GM23338 (cell line): Measurements from ENCODE around the gene TIMP3. TPM values are rescaled to one million over a fixed set of nuclear protein-coding genes. Genes with fewer than 3 reads are reported as not detected.

Experiments
- ATAC-seq: fragments of 200-7000 bp; cut with Tn5 transposase; 3 replicates; pipeline ENCODE4 v1.9.1; 2020
- DNase-seq: peaks from one replicate; pipeline ENCODE4 v3.0.0-alpha.2; 2015; ENCODE audit warnings: low spot score
- H2AFZ ChIP-seq: fragments of 200-600 bp; sonication (generic); 2 replicates; pipeline ENCODE4 v1.8.0; 2016; ENCODE audit warnings: antibody characterized with exemption, mild to moderate bottlenecking, moderate library complexity
- H3F3A ChIP-seq: fragments of 200-600 bp; sonication (generic); replicated peaks from 2 replicates; pipeline ENCODE4 v1.8.0; 2017; ENCODE audit warnings: antibody characterized with exemption, mixed run types, low read depth
- H3K27ac ChIP-seq: fragments of 200-600 bp; sonication (generic); 2 replicates; pipeline ENCODE4 v1.6.1; 2016; ENCODE audit warnings: low read depth
- H3K27me3 ChIP-seq: fragments of 200-600 bp; sonication (generic); 2 replicates; pipeline ENCODE4 v1.8.0; 2016; ENCODE audit warnings: mild to moderate bottlenecking, mixed run types, moderate library complexity; ENCODE audit not compliant: insufficient read depth
- H3K36me3 ChIP-seq: fragments of 200-600 bp; sonication (generic); 2 replicates; pipeline ENCODE4 v1.8.0; 2016; ENCODE audit warnings: mild to moderate bottlenecking; ENCODE audit not compliant: insufficient read depth
- H3K4me1 ChIP-seq: fragments of 200-600 bp; sonication (generic); 2 replicates; pipeline ENCODE4 v1.8.0; 2016; ENCODE audit warnings: mild to moderate bottlenecking, moderate library complexity; ENCODE audit not compliant: insufficient read depth
- H3K4me2 ChIP-seq: fragments of 200-600 bp; sonication (generic); 2 replicates; pipeline ENCODE4 v1.7.1; 2017; ENCODE audit warnings: mixed run types
- H3K4me3 ChIP-seq: fragments of 200-600 bp; sonication (generic); 2 replicates; pipeline ENCODE4 v1.6.1; 2016; ENCODE audit warnings: mixed run types
- H3K79me2 ChIP-seq: fragments of 200-600 bp; sonication (generic); replicated peaks from 2 replicates; pipeline ENCODE4 v1.8.0; 2017; ENCODE audit warnings: mild to moderate bottlenecking; ENCODE audit not compliant: insufficient read depth
- H3K9me2 ChIP-seq: fragments of 200-600 bp; sonication (generic); 2 replicates; pipeline ENCODE4 v1.8.0; 2017; ENCODE audit not compliant: insufficient read depth
- H4K20me1 ChIP-seq: fragments of 200-600 bp; sonication (generic); replicated peaks from 2 replicates; pipeline ENCODE4 v1.8.0; 2017; ENCODE audit warnings: mild to moderate bottlenecking; ENCODE audit not compliant: insufficient read depth
- H3K27ac Mint-ChIP-seq: 2 replicates; pipeline ENCODE4 v1.8.0; 2020; ENCODE audit warnings: inconsistent platforms, mild to moderate bottlenecking, moderate library complexity, mixed read lengths
- H3K27me3 Mint-ChIP-seq: 3 replicates; pipeline ENCODE4 v1.8.0; 2022; ENCODE audit warnings: low read depth, mild to moderate bottlenecking, moderate library complexity, mixed read lengths, inconsistent platforms; ENCODE audit not compliant: insufficient read depth, poor library complexity
- H3K36me3 Mint-ChIP-seq: 3 replicates; pipeline ENCODE4 v1.8.0; 2021; ENCODE audit warnings: low read depth, mild to moderate bottlenecking, inconsistent platforms, moderate library complexity, mixed read lengths
- H3K4me1 Mint-ChIP-seq: 3 replicates; pipeline ENCODE4 v1.8.0; 2020; ENCODE audit warnings: mild to moderate bottlenecking, inconsistent platforms, mixed read lengths
- H3K4me3 Mint-ChIP-seq: 3 replicates; pipeline ENCODE4 v1.8.0; 2021; ENCODE audit warnings: moderate library complexity, mild to moderate bottlenecking, inconsistent platforms, mixed read lengths
- H3K9me3 Mint-ChIP-seq: 3 replicates; pipeline ENCODE4 v1.8.0; 2020; ENCODE audit warnings: moderate library complexity, mild to moderate bottlenecking, inconsistent platforms, mixed read lengths
- CREB1 ChIP-seq: fragments of 250-450 bp; sonication (Bioruptor Pico); IDR thresholded peaks from 2 replicates; pipeline ENCODE4 v1.5.0; 2020; ENCODE audit warnings: low read depth, mild to moderate bottlenecking, moderate library complexity
- EZH2 ChIP-seq: fragments of 200-600 bp; sonication (generic); IDR thresholded peaks from one replicate; pipeline ENCODE4 v1.8.0; 2017; ENCODE audit warnings: antibody characterized with exemption, mild to moderate bottlenecking, low read depth; ENCODE audit not compliant: unreplicated experiment
- EZH2phosphoT487 ChIP-seq: fragments of 200-600 bp; sonication (generic); IDR thresholded peaks from one replicate; pipeline ENCODE4 v1.8.1; 2018; ENCODE audit warnings: antibody characterized with exemption; ENCODE audit not compliant: unreplicated experiment
- JUNB ChIP-seq: IDR thresholded peaks from one replicate; pipeline ENCODE4 v1.6.1; 2016; ENCODE audit warnings: antibody characterized with exemption; ENCODE audit not compliant: unreplicated experiment
- NANOG ChIP-seq: IDR thresholded peaks from 2 replicates; pipeline ENCODE4 v1.6.1; 2016; ENCODE audit warnings: antibody characterized with exemption, borderline replicate concordance
- POLR2AphosphoS5 ChIP-seq: IDR thresholded peaks from 2 replicates; pipeline ENCODE4 v1.6.1; 2016; ENCODE audit warnings: antibody characterized with exemption, low read depth
- STAT1 ChIP-seq: IDR thresholded peaks from one replicate; pipeline ENCODE4 v1.6.1; 2016; ENCODE audit warnings: antibody characterized with exemption; ENCODE audit not compliant: unreplicated experiment
- ZNF114 ChIP-seq: fragments of 250-450 bp; sonication (Bioruptor Pico); IDR thresholded peaks from 2 replicates; pipeline ENCODE4 v1.5.0; 2020; ENCODE audit warnings: mild to moderate bottlenecking, moderate library complexity
- ZNF331 ChIP-seq: fragments of 250-450 bp; sonication (Bioruptor Pico); IDR thresholded peaks from 2 replicates; pipeline ENCODE4 v1.5.0; 2020; ENCODE audit warnings: low read depth, mild to moderate bottlenecking, moderate library complexity
- polyA plus RNA-seq: library from polyadenylated mRNA; unstranded; fragments of >200 nt; fragmentation: Nextera tagmentation; extraction: Ambion mirVana; gene quantifications from 2 replicates; pipeline ENCODE4 v1.2.1, GENCODE V29; 2016
- total RNA-seq: library from RNA; depleted of rRNA; stranded (reverse); fragments of >200 nt; shearing (Covaris generic); gene quantifications from 2 replicates; pipeline ENCODE4 v1.2.3, GENCODE V29; 2014
- TF ChIP-seq, protein P1 (sequence below): IDR thresholded peaks from 2 replicates; pipeline ENCODE4 v1.6.1; 2016; ENCODE audit warnings: antibody characterized with exemption
- TF ChIP-seq, protein P2 (sequence below): fragments of 250-450 bp; sonication (Bioruptor Pico); IDR thresholded peaks from 2 replicates; pipeline ENCODE4 v1.5.0; 2020; ENCODE audit warnings: mild to moderate bottlenecking, moderate library complexity
- TF ChIP-seq, protein P3 (sequence below), 2 experiments: fragments of 200-600 bp in 1 of 2; sonication (generic) in 1 of 2; conservative IDR thresholded peaks; 2 replicates each; pipeline versions ENCODE4 v1.5.1 to v1.6.1; 2016 to 2017; ENCODE audit warnings: antibody characterized with exemption in 2 of 2, low read depth in 2 of 2, mild to moderate bottlenecking in 2 of 2, moderate library complexity in 1 of 2
- TF ChIP-seq, protein P4 (sequence below): IDR thresholded peaks from one replicate; pipeline ENCODE4 v1.6.1; 2018; ENCODE audit warnings: antibody characterized with exemption; ENCODE audit not compliant: unreplicated experiment

Gene TIMP3
- total and polyA plus RNA-seq, 2 experiments from 2014 or later: 1.4 to 4.3 TPM

DNA sequence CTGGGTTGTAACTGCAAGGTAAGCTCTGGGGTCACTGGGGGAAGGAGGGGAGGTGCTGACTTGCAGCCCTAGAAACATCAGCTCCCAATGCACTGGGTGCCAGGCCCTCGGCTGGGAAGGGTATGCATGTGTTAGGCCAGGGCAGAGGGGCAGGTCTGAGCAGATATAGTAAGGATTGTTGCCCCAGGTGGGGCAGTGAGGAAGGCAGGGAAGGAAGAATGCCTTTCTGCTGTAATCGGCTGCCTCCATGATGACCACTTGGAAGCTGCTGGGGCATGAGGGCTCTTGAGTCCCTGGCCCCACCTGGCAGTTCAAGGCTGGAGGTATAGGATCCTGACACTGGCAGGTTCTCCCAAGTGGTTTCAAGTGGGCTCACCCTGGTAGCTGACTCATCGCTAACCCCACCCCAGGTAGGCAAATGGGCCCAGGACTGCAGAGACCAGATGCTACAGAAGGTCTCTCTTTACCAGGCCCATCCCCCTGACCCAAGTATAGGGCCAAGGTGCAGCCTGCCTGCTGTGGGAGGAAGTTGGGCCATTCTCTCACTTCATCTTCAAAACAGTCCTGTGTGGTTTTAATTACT lies 56.7 kb downstream of the TIMP3 start:
- Histone ChIP-seq H3K4me1 (no peaks in the 10 kb centered on the region), H3K79me2 (no peaks in the 10 kb centered on the region), H3K9me2 (no peaks in the 10 kb centered on the region), H3F3A (no peaks in the 10 kb centered on the region), H2AFZ (no peak overlapping the region), H3K4me3 (no peak overlapping the region), H3K4me2 (no peak overlapping the region), H3K27me3 (no peaks in the 10 kb centered on the region), H3K36me3 (peaks cover 6% of the 10 kb centered on the region; the same call in 1 of the 2 replicates), H4K20me1 (peaks cover 17% of the 10 kb centered on the region), H3K27ac (no peak overlapping the region)
- Mint-ChIP-seq H3K4me3 (no peak overlapping the region), H3K36me3 (peaks cover 15% of the 10 kb centered on the region; the same call in 2 of the 3 replicates), H3K4me1 (peaks cover 3% of the 10 kb centered on the region; the same call in 1 of the 3 replicates), H3K9me3 (no peaks in the 10 kb centered on the region), H3K27me3 (no peaks in the 10 kb centered on the region), H3K27ac (no peak overlapping the region)
- no peak for TF ChIP-seq EZH2phosphoT487
- TF ChIP-seq JUNB: no peak
- TF ChIP-seq NANOG: no peak
- TF ChIP-seq STAT1: no peak
- TF ChIP-seq, protein P1, sequence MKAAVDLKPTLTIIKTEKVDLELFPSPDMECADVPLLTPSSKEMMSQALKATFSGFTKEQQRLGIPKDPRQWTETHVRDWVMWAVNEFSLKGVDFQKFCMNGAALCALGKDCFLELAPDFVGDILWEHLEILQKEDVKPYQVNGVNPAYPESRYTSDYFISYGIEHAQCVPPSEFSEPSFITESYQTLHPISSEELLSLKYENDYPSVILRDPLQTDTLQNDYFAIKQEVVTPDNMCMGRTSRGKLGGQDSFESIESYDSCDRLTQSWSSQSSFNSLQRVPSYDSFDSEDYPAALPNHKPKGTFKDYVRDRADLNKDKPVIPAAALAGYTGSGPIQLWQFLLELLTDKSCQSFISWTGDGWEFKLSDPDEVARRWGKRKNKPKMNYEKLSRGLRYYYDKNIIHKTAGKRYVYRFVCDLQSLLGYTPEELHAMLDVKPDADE: no peak
- no peak for TF ChIP-seq ZNF114 (CRISPR knock-in tag)
- TF ChIP-seq ZNF331 (CRISPR knock-in tag): no peak
- TF ChIP-seq POLR2AphosphoS5: no peak
- TF ChIP-seq, protein P2, sequence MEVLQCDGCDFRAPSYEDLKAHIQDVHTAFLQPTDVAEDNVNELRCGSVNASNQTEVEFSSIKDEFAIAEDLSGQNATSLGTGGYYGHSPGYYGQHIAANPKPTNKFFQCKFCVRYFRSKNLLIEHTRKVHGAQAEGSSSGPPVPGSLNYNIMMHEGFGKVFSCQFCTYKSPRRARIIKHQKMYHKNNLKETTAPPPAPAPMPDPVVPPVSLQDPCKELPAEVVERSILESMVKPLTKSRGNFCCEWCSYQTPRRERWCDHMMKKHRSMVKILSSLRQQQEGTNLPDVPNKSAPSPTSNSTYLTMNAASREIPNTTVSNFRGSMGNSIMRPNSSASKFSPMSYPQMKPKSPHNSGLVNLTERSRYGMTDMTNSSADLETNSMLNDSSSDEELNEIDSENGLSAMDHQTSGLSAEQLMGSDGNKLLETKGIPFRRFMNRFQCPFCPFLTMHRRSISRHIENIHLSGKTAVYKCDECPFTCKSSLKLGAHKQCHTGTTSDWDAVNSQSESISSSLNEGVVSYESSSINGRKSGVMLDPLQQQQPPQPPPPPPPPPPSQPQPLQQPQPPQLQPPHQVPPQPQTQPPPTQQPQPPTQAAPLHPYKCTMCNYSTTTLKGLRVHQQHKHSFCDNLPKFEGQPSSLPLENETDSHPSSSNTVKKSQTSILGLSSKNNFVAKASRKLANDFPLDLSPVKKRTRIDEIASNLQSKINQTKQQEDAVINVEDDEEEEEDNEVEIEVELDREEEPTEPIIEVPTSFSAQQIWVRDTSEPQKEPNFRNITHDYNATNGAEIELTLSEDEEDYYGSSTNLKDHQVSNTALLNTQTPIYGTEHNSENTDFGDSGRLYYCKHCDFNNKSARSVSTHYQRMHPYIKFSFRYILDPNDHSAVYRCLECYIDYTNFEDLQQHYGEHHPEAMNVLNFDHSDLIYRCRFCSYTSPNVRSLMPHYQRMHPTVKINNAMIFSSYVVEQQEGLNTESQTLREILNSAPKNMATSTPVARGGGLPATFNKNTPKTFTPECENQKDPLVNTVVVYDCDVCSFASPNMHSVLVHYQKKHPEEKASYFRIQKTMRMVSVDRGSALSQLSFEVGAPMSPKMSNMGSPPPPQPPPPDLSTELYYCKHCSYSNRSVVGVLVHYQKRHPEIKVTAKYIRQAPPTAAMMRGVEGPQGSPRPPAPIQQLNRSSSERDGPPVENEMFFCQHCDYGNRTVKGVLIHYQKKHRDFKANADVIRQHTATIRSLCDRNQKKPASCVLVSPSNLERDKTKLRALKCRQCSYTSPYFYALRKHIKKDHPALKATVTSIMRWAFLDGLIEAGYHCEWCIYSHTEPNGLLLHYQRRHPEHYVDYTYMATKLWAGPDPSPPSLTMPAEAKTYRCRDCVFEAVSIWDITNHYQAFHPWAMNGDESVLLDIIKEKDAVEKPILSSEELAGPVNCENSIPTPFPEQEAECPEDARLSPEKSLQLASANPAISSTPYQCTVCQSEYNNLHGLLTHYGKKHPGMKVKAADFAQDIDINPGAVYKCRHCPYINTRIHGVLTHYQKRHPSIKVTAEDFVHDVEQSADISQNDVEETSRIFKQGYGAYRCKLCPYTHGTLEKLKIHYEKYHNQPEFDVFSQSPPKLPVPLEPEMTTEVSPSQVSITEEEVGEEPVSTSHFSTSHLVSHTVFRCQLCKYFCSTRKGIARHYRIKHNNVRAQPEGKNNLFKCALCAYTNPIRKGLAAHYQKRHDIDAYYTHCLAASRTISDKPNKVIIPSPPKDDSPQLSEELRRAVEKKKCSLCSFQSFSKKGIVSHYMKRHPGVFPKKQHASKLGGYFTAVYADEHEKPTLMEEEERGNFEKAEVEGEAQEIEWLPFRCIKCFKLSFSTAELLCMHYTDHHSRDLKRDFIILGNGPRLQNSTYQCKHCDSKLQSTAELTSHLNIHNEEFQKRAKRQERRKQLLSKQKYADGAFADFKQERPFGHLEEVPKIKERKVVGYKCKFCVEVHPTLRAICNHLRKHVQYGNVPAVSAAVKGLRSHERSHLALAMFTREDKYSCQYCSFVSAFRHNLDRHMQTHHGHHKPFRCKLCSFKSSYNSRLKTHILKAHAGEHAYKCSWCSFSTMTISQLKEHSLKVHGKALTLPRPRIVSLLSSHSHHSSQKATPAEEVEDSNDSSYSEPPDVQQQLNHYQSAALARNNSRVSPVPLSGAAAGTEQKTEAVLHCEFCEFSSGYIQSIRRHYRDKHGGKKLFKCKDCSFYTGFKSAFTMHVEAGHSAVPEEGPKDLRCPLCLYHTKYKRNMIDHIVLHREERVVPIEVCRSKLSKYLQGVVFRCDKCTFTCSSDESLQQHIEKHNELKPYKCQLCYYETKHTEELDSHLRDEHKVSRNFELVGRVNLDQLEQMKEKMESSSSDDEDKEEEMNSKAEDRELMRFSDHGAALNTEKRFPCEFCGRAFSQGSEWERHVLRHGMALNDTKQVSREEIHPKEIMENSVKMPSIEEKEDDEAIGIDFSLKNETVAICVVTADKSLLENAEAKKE (CRISPR knock-in tag): no peak
- TF ChIP-seq, protein P3, sequence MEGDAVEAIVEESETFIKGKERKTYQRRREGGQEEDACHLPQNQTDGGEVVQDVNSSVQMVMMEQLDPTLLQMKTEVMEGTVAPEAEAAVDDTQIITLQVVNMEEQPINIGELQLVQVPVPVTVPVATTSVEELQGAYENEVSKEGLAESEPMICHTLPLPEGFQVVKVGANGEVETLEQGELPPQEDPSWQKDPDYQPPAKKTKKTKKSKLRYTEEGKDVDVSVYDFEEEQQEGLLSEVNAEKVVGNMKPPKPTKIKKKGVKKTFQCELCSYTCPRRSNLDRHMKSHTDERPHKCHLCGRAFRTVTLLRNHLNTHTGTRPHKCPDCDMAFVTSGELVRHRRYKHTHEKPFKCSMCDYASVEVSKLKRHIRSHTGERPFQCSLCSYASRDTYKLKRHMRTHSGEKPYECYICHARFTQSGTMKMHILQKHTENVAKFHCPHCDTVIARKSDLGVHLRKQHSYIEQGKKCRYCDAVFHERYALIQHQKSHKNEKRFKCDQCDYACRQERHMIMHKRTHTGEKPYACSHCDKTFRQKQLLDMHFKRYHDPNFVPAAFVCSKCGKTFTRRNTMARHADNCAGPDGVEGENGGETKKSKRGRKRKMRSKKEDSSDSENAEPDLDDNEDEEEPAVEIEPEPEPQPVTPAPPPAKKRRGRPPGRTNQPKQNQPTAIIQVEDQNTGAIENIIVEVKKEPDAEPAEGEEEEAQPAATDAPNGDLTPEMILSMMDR (conservative IDR thresholded peaks at IDR 0.05; ENCODE audit: low read depth in 2 of 2): no peak
- TF ChIP-seq, protein P4, sequence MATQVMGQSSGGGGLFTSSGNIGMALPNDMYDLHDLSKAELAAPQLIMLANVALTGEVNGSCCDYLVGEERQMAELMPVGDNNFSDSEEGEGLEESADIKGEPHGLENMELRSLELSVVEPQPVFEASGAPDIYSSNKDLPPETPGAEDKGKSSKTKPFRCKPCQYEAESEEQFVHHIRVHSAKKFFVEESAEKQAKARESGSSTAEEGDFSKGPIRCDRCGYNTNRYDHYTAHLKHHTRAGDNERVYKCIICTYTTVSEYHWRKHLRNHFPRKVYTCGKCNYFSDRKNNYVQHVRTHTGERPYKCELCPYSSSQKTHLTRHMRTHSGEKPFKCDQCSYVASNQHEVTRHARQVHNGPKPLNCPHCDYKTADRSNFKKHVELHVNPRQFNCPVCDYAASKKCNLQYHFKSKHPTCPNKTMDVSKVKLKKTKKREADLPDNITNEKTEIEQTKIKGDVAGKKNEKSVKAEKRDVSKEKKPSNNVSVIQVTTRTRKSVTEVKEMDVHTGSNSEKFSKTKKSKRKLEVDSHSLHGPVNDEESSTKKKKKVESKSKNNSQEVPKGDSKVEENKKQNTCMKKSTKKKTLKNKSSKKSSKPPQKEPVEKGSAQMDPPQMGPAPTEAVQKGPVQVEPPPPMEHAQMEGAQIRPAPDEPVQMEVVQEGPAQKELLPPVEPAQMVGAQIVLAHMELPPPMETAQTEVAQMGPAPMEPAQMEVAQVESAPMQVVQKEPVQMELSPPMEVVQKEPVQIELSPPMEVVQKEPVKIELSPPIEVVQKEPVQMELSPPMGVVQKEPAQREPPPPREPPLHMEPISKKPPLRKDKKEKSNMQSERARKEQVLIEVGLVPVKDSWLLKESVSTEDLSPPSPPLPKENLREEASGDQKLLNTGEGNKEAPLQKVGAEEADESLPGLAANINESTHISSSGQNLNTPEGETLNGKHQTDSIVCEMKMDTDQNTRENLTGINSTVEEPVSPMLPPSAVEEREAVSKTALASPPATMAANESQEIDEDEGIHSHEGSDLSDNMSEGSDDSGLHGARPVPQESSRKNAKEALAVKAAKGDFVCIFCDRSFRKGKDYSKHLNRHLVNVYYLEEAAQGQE: no peak
- TF ChIP-seq EZH2: no peak
- TF ChIP-seq CREB1 (CRISPR knock-in tag): no peak
- DNase-seq: no peak
- no peak for ATAC-seq
